ENCODE measurements around the gene S100A13.

DNA sequence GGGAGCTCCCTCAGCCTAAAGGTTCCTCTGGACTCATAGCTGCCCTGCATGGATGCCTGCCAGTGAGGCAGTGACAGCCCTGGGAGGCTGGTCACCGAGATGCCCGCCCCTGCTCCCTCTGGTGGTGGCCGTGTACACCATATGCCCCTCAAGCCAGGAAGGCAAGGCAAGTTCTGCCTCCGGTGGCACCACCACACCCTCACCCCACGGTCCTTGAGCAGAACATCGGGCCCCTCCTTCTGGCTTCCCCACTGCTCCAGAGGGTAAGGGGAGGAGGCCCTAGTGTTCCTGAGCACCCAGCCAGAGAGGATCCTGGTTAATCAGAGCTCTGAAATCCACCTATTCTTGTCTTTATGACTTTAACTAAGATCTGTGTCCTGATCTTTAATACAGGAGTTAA lies 9.6 kb downstream of the S100A13 start:
- no peak for TF ChIP-seq POLR2A (IDR thresholded peaks at IDR 0.05; ENCODE audit: low read depth, low read length)
- TF ChIP-seq POLR2AphosphoS5 (IDR thresholded peaks at IDR 0.05; ENCODE audit: low read depth, low read length): no peak
